NCI-H1436 treated with DMSO at 0.1 percent for 48 hours (cell line): ENCODE results near the gene TSPAN3.

Source experiments
- DNase-seq: peaks from one replicate; lab custom pipeline; 2025; lab: John Stamatoyannopoulos, UW

TSPAN3 gene

GRCh38 chr15:77023576-77024272 lies 47.2 kb downstream of the TSPAN3 start:
- DNase-seq, result no peak

GRCh38 chr15:77022646-77023575 lies 48.0 kb downstream of the TSPAN3 start:
- DNase-seq, result no peak

- no peak for DNase-seq
Measured at GRCh38 chr15:77021803-77022381, 49.0 kb downstream of the TSPAN3 start.

GRCh38 chr15:77021088-77021481 lies 49.8 kb downstream of the TSPAN3 start:
- DNase-seq, result no peak

- no peak for DNase-seq
Measured at GRCh38 chr15:77020348-77021087, 50.4 kb downstream of the TSPAN3 start.

- DNase-seq, result no peak
Measured at GRCh38 chr15:77019521-77020331, 51.2 kb downstream of the TSPAN3 start.

- DNase-seq, result no peak
Measured at GRCh38 chr15:77018796-77019505, 52.0 kb downstream of the TSPAN3 start.

GRCh38 chr15:77017761-77018720 lies 52.9 kb downstream of the TSPAN3 start:
- DNase-seq, result no peak

GRCh38 chr15:77017091-77017660 lies 53.7 kb downstream of the TSPAN3 start:
- DNase-seq, result no peak

GRCh38 chr15:77016321-77016695 lies 54.6 kb downstream of the TSPAN3 start:
- no peak for DNase-seq

- DNase-seq, result no peak
Measured at GRCh38 chr15:77015646-77016320, 55.1 kb downstream of the TSPAN3 start.

GRCh38 chr15:77014132-77015081 lies 56.5 kb downstream of the TSPAN3 start:
- DNase-seq, result no peak

GRCh38 chr15:77013776-77014131 lies 57.2 kb downstream of the TSPAN3 start:
- DNase-seq, result no peak

- DNase-seq, result no peak
Measured at GRCh38 chr15:77012868-77013267, 58.0 kb downstream of the TSPAN3 start.

GRCh38 chr15:77012117-77012712 lies 58.7 kb downstream of the TSPAN3 start:
- DNase-seq, result no peak

- DNase-seq, result no peak
Measured at GRCh38 chr15:77010857-77011256, 60.1 kb downstream of the TSPAN3 start.

- no peak for DNase-seq
Measured at GRCh38 chr15:77010312-77010686, 60.6 kb downstream of the TSPAN3 start.
